Epithelial cell of prostate (primary cell): ENCODE results near the gene KLHL6.
"Not testable (repeated sequence)": the region's sequence is repeated elsewhere in the genome, so short reads cannot be mapped to it uniquely, and the experiment has no call there.

Experiments used
- DNase-seq: peaks from one replicate; pipeline ENCODE4 v3.0.0-alpha.2; 2011; ENCODE audit warnings: low read depth, low spot score
- H3K27ac ChIP-seq: fragments of 450-650 bp; 2 replicates; pipeline ENCODE4 v1.5.1; 2017; ENCODE audit warnings: mild to moderate bottlenecking

KLHL6 gene

GRCh38 chr3:183491109-183491922 lies 64.2 kb downstream of the KLHL6 start:
- no peak for DNase-seq
- peak overlapping the region; percentile 69 for H3K27ac ChIP-seq

GRCh38 chr3:183490653-183491052 lies 64.9 kb downstream of the KLHL6 start:
- peak; percentile 85 for DNase-seq
- H3K27ac ChIP-seq: peak overlapping the region; percentile 69

- peak overlapping the region; percentile 69 for H3K27ac ChIP-seq
Measured at GRCh38 chr3:183490211-183490601, 65.3 kb downstream of the KLHL6 start.

GRCh38 chr3:183489455-183490210 lies 65.9 kb downstream of the KLHL6 start:
- peak overlapping the region; percentile 69 for H3K27ac ChIP-seq
- no peak for DNase-seq

More at GRCh38 chr3:183490211-183490601, 65.3 kb downstream of the KLHL6 start:
- no peak for DNase-seq

GRCh38 chr3:183488343-183488742 lies 67.2 kb downstream of the KLHL6 start:
- no peak for DNase-seq
- H3K27ac ChIP-seq: no peak overlapping the region

GRCh38 chr3:183487896-183488295 lies 67.6 kb downstream of the KLHL6 start:
- no peak for DNase-seq
- H3K27ac ChIP-seq: no peak overlapping the region

- no peak overlapping the region for H3K27ac ChIP-seq
- no peak for DNase-seq
Measured at GRCh38 chr3:183487016-183487415, 68.5 kb downstream of the KLHL6 start.

GRCh38 chr3:183486472-183486871 lies 69.0 kb downstream of the KLHL6 start:
- no peak for DNase-seq
- no peak overlapping the region for H3K27ac ChIP-seq

- H3K27ac ChIP-seq: no peak overlapping the region
- DNase-seq: no peak
Measured at GRCh38 chr3:183485585-183485984, 69.9 kb downstream of the KLHL6 start.

- no peak overlapping the region for H3K27ac ChIP-seq
- no peak for DNase-seq
Measured at GRCh38 chr3:183485093-183485492, 70.4 kb downstream of the KLHL6 start.

GRCh38 chr3:183484431-183485075 lies 71.0 kb downstream of the KLHL6 start:
- no peak overlapping the region for H3K27ac ChIP-seq
- no peak for DNase-seq

- DNase-seq: peak; percentile 92
- H3K27ac ChIP-seq: peak overlapping the region; percentile 71
Measured at GRCh38 chr3:183481582-183481981, 73.9 kb downstream of the KLHL6 start.

GRCh38 chr3:183478501-183478900 lies 77.0 kb downstream of the KLHL6 start:
- DNase-seq: no peak
- H3K27ac ChIP-seq: no peak overlapping the region

GRCh38 chr3:183477801-183478456 lies 77.6 kb downstream of the KLHL6 start:
- no peak for DNase-seq
- no peak overlapping the region for H3K27ac ChIP-seq

GRCh38 chr3:183475764-183476162 lies 79.7 kb downstream of the KLHL6 start:
- not testable (repeated sequence) for H3K27ac ChIP-seq, DNase-seq

- H3K27ac ChIP-seq: no peak overlapping the region
- DNase-seq: no peak
Measured at GRCh38 chr3:183475016-183475763, 80.3 kb downstream of the KLHL6 start.

- H3K27ac ChIP-seq: no peak overlapping the region
Measured at GRCh38 chr3:183473969-183474368, 81.5 kb downstream of the KLHL6 start.

GRCh38 chr3:183472155-183472554 lies 83.4 kb downstream of the KLHL6 start:
- DNase-seq: no peak
- no peak overlapping the region for H3K27ac ChIP-seq

More at GRCh38 chr3:183473969-183474368, 81.5 kb downstream of the KLHL6 start:
- DNase-seq: no peak

GRCh38 chr3:183468424-183468823 lies 87.1 kb downstream of the KLHL6 start:
- H3K27ac ChIP-seq: peak overlapping the region; percentile 23
- no peak for DNase-seq

- DNase-seq: no peak
- H3K27ac ChIP-seq: no peak overlapping the region
Measured at GRCh38 chr3:183466575-183466974, 88.9 kb downstream of the KLHL6 start.
